HG02970 (cell line): ENCODE results near the gene KIF2A.
A peak's percentile ranks its signal among the peaks of the same experiment; 100 is the strongest.

ENCODE experiments used
- ATAC-seq: cut with Tn5 transposase; IDR thresholded peaks from one replicate; pipeline ENCODE4 v1.9.1; 2021; ENCODE audit warnings: mild to moderate bottlenecking, moderate library complexity, moderate number of reproducible peaks; ENCODE audit not compliant: unreplicated experiment, low FRiP score

Gene KIF2A

GRCh38 chr5:62305715-62306322 is at the start of gene KIF2A:
TSS of gene KIF2A (plus strand) at chr5:62306206. CDS start at chr5:62306473, 267 bp downstream.
- peak; percentile 97 for ATAC-seq

- no peak for ATAC-seq
Measured at GRCh38 chr5:62257020-62257367, 49.0 kb upstream of the KIF2A start.

- no peak for ATAC-seq
Measured at GRCh38 chr5:62258654-62259053, 47.4 kb upstream of the KIF2A start.

GRCh38 chr5:62259699-62260250 is 46.2 kb upstream of the KIF2A start:
- ATAC-seq = no peak

GRCh38 chr5:62260513-62260912 is 45.5 kb upstream of the KIF2A start:
- no peak for ATAC-seq

GRCh38 chr5:62263401-62263800 is 42.6 kb upstream of the KIF2A start:
- no peak for ATAC-seq

- no peak for ATAC-seq
Measured at GRCh38 chr5:62265648-62266112, 40.3 kb upstream of the KIF2A start.

GRCh38 chr5:62266573-62266972 is 39.4 kb upstream of the KIF2A start:
- ATAC-seq = no peak

GRCh38 chr5:62268234-62268633 is 37.8 kb upstream of the KIF2A start:
- ATAC-seq = no peak

GRCh38 chr5:62268792-62269191 is 37.2 kb upstream of the KIF2A start:
- no peak for ATAC-seq

- no peak for ATAC-seq
Measured at GRCh38 chr5:62271370-62271769, 34.6 kb upstream of the KIF2A start.

- no peak for ATAC-seq
Measured at GRCh38 chr5:62271870-62272269, 34.1 kb upstream of the KIF2A start.

- no peak for ATAC-seq
Measured at GRCh38 chr5:62273687-62274086, 32.3 kb upstream of the KIF2A start.

GRCh38 chr5:62275581-62275980 is 30.4 kb upstream of the KIF2A start:
- no peak for ATAC-seq

GRCh38 chr5:62281411-62281810 is 24.6 kb upstream of the KIF2A start:
- ATAC-seq = no peak

GRCh38 chr5:62282064-62282463 is 23.9 kb upstream of the KIF2A start:
- no peak for ATAC-seq

- no peak for ATAC-seq
Measured at GRCh38 chr5:62283005-62283404, 23.0 kb upstream of the KIF2A start.

GRCh38 chr5:62283861-62284260 is 22.1 kb upstream of the KIF2A start:
- ATAC-seq = no peak

GRCh38 chr5:62284946-62285891 is 20.8 kb upstream of the KIF2A start:
- no peak for ATAC-seq

- ATAC-seq = no peak
Measured at GRCh38 chr5:62286834-62287233, 19.2 kb upstream of the KIF2A start.

GRCh38 chr5:62287237-62287636 is 18.8 kb upstream of the KIF2A start:
- no peak for ATAC-seq
